ENCODE results near the gene PRPSAP2.

The PRPSAP2 gene

GRCh38 chr17:18978655-18979054 is 120.7 kb downstream of the PRPSAP2 start:
- H3K4me3 ChIP-seq (ENCODE audit: insufficient read depth, low read length, poor library complexity, severe bottlenecking) = no peak overlapping the region
- no peaks in the 10 kb centered on the region for H3K36me3 ChIP-seq (ENCODE audit: low read length)
- H3K9me3 ChIP-seq (ENCODE audit: insufficient read depth, low read length) = no peaks in the 10 kb centered on the region
- no peaks in the 10 kb centered on the region for H3K9me2 ChIP-seq (replicated peaks; ENCODE audit: insufficient read depth, low read length)
- no peaks in the 10 kb centered on the region for H3K79me2 ChIP-seq (ENCODE audit: insufficient read depth, low read length)
- H3K27me3 ChIP-seq (ENCODE audit: low read length) = no peaks in the 10 kb centered on the region
- H4K20me1 ChIP-seq (ENCODE audit: low read depth, low read length) = no peaks in the 10 kb centered on the region
- no peak overlapping the region for H2AFZ ChIP-seq (ENCODE audit: low read depth, low read length, severe bottlenecking)
- H3F3A ChIP-seq (ENCODE audit: insufficient read depth) = no peaks in the 10 kb centered on the region
- TF ChIP-seq EZH2phosphoT487 (conservative IDR thresholded peaks at IDR 0.05; ENCODE audit: low read length) (no peak), CTCF (IDR thresholded peaks at IDR 0.05; ENCODE audit: insufficient read depth, low read length, poor library complexity, severe bottlenecking) (no peak)
- H3K9ac ChIP-seq (ENCODE audit: low read length) = no peak overlapping the region
- H3K27ac ChIP-seq (ENCODE audit: low read depth, low read length) = no peak overlapping the region
- no peak overlapping the region for H3K4me2 ChIP-seq (ENCODE audit: low read depth, low read length, poor library complexity, severe bottlenecking)

All from SU-DHL-6 (cell line).